ENCODE results near the gene MANSC1. TPM values are rescaled to one million over a fixed set of nuclear protein-coding genes. Genes with fewer than 3 reads are reported as not detected.

Gene MANSC1
- total RNA-seq, 3 donors from 2014 or later (not counting 1 experiment from before 2014, with no cell fraction given), result 0.05 to 0.63 (median 0.25) TPM

GRCh38 chr12:12327802-12328201 lies 22.2 kb downstream of the MANSC1 start:
- H3K4me3 Mint-ChIP-seq, result no peak overlapping the region
- H3K9me3 Mint-ChIP-seq, result no peaks in the 10 kb centered on the region
- DNase-seq, result peak in 1 of 2 donors; percentile 79
- H3K27ac Mint-ChIP-seq, result peak overlapping the region in 1 of 2 donors; percentile 49
- ATAC-seq, result peak; percentile 44 to 73 (median 71)
- TF ChIP-seq CTCF (IDR thresholded peaks at IDR 0.05), result peak; percentile 71
- H3K27me3 ChIP-seq (ENCODE audit: control insufficient read depth, insufficient read depth, low read length), result no peaks in the 10 kb centered on the region
- H3K27ac ChIP-seq (ENCODE audit: low read length), result no peak overlapping the region
- intact Hi-C loops (cut with micrococcal nuclease), result loop anchor here (5.0 kb wide), 1 partner anchor 746 kb away; no protein-coding TSS in a partner anchor
- no peaks in the 10 kb centered on the region for H3K4me1 ChIP-seq (ENCODE audit: control insufficient read depth, insufficient read depth, low read length)
- no peaks in the 10 kb centered on the region for H3K36me3 Mint-ChIP-seq
- no peak overlapping the region for H3K4me3 ChIP-seq (ENCODE audit: low read length)
- WGBS (ENCODE audit: insufficient coverage), result 0% methylated on average over 1 of the region's 1 CpG
- no peaks in the 10 kb centered on the region for H3K9me3 ChIP-seq (ENCODE audit: control insufficient read depth, insufficient read depth, low read length)
- H3K36me3 ChIP-seq (ENCODE audit: control insufficient read depth, insufficient read depth, low read length), result no peaks in the 10 kb centered on the region
- H3K27me3 Mint-ChIP-seq (ENCODE audit: low read depth in 2 of 2), result peaks cover 21 to 28% of the 10 kb centered on the region in 2 donors
- peaks cover 6 to 12% of the 10 kb centered on the region in 2 donors for H3K4me1 Mint-ChIP-seq

GRCh38 chr12:12326262-12326661 lies 23.8 kb downstream of the MANSC1 start:
- intact Hi-C loops (cut with micrococcal nuclease), result loop anchor here (5.0 kb wide), 1 partner anchor 744 kb away; no protein-coding TSS in a partner anchor
- H3K27ac ChIP-seq (ENCODE audit: low read length), result no peak overlapping the region
- no peaks in the 10 kb centered on the region for H3K4me1 ChIP-seq (ENCODE audit: control insufficient read depth, insufficient read depth, low read length)
- 94% methylated on average over 3 of the region's 3 CpGs for WGBS (ENCODE audit: insufficient coverage)
- no peaks in the 10 kb centered on the region for H3K9me3 Mint-ChIP-seq
- no peak for DNase-seq
- H3K4me1 Mint-ChIP-seq, result peaks cover 6 to 12% of the 10 kb centered on the region in 2 donors
- no peaks in the 10 kb centered on the region for H3K36me3 ChIP-seq (ENCODE audit: control insufficient read depth, insufficient read depth, low read length)
- no peak for ATAC-seq
- no peak overlapping the region for H3K4me3 ChIP-seq (ENCODE audit: low read length)
- peaks cover 17 to 33% of the 10 kb centered on the region in 2 donors for H3K27me3 Mint-ChIP-seq (ENCODE audit: low read depth in 2 of 2)
- no peaks in the 10 kb centered on the region for H3K9me3 ChIP-seq (ENCODE audit: control insufficient read depth, insufficient read depth, low read length)
- no peaks in the 10 kb centered on the region for H3K36me3 Mint-ChIP-seq
- no peak overlapping the region for H3K4me3 Mint-ChIP-seq
- no peak overlapping the region for H3K27ac Mint-ChIP-seq
- no peak for TF ChIP-seq CTCF (IDR thresholded peaks at IDR 0.05)
- H3K27me3 ChIP-seq (ENCODE audit: control insufficient read depth, insufficient read depth, low read length), result no peaks in the 10 kb centered on the region

- intact Hi-C loops (cut with micrococcal nuclease), result no loop called here
- no peak for DNase-seq
- no peak for ATAC-seq
- Mint-ChIP-seq H3K9me3 (no peaks in the 10 kb centered on the region), H3K27ac (no peak overlapping the region), H3K4me1 (peaks cover 6 to 8% of the 10 kb centered on the region in 2 donors), H3K27me3 (ENCODE audit: low read depth in 2 of 2) (peaks cover 10 to 30% of the 10 kb centered on the region in 2 donors), H3K4me3 (no peak overlapping the region), H3K36me3 (no peaks in the 10 kb centered on the region)
- no peak overlapping the region for H3K4me3 ChIP-seq (ENCODE audit: low read length)
- no peaks in the 10 kb centered on the region for H3K27me3 ChIP-seq (ENCODE audit: control insufficient read depth, insufficient read depth, low read length)
- no peaks in the 10 kb centered on the region for H3K9me3 ChIP-seq (ENCODE audit: control insufficient read depth, insufficient read depth, low read length)
- TF ChIP-seq CTCF (IDR thresholded peaks at IDR 0.05), result no peak
- no peaks in the 10 kb centered on the region for H3K4me1 ChIP-seq (ENCODE audit: control insufficient read depth, insufficient read depth, low read length)
- no peak overlapping the region for H3K27ac ChIP-seq (ENCODE audit: low read length)
- H3K36me3 ChIP-seq (ENCODE audit: control insufficient read depth, insufficient read depth, low read length), result no peaks in the 10 kb centered on the region
- WGBS (ENCODE audit: insufficient coverage), result 91% methylated on average over 9 of the region's 9 CpGs
Observed at GRCh38 chr12:12323591-12323990, 26.5 kb downstream of the MANSC1 start.

GRCh38 chr12:12323118-12323517 lies 26.9 kb downstream of the MANSC1 start:
- Histone ChIP-seq H3K27me3 (ENCODE audit: control insufficient read depth, insufficient read depth, low read length) (no peaks in the 10 kb centered on the region), H3K4me3 (ENCODE audit: low read length) (no peak overlapping the region), H3K9me3 (ENCODE audit: control insufficient read depth, insufficient read depth, low read length) (no peaks in the 10 kb centered on the region), H3K4me1 (ENCODE audit: control insufficient read depth, insufficient read depth, low read length) (no peaks in the 10 kb centered on the region), H3K27ac (ENCODE audit: low read length) (no peak overlapping the region), H3K36me3 (ENCODE audit: control insufficient read depth, insufficient read depth, low read length) (no peaks in the 10 kb centered on the region)
- WGBS (ENCODE audit: insufficient coverage), result 82% methylated on average over 3 of the region's 4 CpGs
- Mint-ChIP-seq H3K36me3 (no peaks in the 10 kb centered on the region), H3K27me3 (ENCODE audit: low read depth in 2 of 2) (peaks cover 10 to 30% of the 10 kb centered on the region in 2 donors), H3K27ac (no peak overlapping the region), H3K4me1 (peaks cover 6 to 8% of the 10 kb centered on the region in 2 donors), H3K9me3 (no peaks in the 10 kb centered on the region), H3K4me3 (no peak overlapping the region)
- ATAC-seq (no peak), DNase-seq (no peak)
- intact Hi-C loops (cut with micrococcal nuclease), result no loop called here
- no peak for TF ChIP-seq CTCF (IDR thresholded peaks at IDR 0.05)

All from natural killer cell (primary cell).